ENCODE data around the gene STEAP2. TPM values are rescaled to one million over a fixed set of nuclear protein-coding genes. Genes with fewer than 3 reads are reported as not detected.

The STEAP2 gene
- total RNA-seq, 2 donors from 2014 or later = 4.0 to 11.0 TPM

DNA sequence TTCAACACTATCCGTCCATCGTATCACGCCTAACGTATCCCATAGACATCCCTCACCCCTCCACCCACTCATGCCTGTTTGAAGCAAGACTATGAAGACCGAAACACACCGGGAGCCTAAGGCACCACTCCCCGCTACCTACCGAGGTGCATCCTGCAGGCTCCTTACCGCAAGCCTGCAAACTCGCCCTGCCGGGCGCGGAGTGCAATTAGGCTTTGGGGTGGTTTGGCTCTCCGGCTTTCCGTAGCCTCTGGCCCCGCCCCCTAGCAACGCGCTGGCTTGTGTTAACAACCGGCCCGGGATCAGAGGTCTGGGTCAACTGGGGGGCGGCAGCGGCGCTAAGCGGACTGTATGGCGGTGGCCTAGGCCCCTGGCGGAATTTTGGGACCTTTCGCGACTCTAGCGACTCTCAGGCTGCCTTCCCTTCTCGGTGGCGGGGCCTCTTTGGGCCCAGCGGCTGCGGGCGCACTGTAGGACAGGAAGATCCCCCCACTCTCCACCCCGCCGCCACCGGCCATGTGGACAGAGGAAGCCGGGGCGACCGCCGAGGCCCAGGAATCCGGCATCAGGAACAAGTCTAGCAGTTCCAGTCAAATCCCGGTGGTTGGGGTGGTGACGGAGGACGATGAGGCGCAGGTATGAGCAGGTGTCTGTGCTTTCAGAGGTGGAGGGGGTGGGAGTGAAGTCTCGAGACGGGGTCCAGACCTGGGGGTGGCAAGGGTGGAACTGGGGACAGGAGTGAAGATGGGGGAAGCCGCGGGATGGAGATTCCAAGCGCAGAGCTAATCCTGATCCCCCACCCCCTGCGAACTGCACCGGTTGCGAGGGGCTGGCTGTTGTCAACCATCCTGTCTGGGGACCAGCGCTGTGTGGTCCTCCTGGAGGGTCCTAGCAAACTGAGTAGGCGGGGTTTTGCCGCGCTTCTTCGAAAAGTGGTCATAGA is 33.6 kb downstream of the STEAP2 start, which contains the start of gene CFAP69:
Gene CFAP69, plus strand, starts transcription at position 266 of the 943 bp plus-strand sequence. Its CDS starts 251 bp downstream, at position 517.
- H3K27ac Mint-ChIP-seq = peak within 1 kb of the TSS; percentile 86
- Histone ChIP-seq H3K9ac (ENCODE audit: extremely low read depth, low read length, poor library complexity, severe bottlenecking) (peak within 1 kb of the TSS; percentile 78), H3K27ac (ENCODE audit: low read depth, low read length) (no peak within 1 kb of the TSS), H3K9me3 (ENCODE audit: control insufficient read depth, low read length) (no peaks in the 10 kb centered on the region), H3K4me1 (ENCODE audit: control insufficient read depth, insufficient read depth, low read length) (peaks cover 3% of the 10 kb centered on the region), H3K27me3 (ENCODE audit: control insufficient read depth, insufficient read depth, low read length, poor library complexity, severe bottlenecking) (no peaks in the 10 kb centered on the region), H3K36me3 (ENCODE audit: control insufficient read depth, insufficient read depth, low read length) (no peaks in the 10 kb centered on the region), H3K4me3 (ENCODE audit: low read length) (peak within 1 kb of the TSS; percentile 91)
- no peaks in the 10 kb centered on the region for H3K36me3 Mint-ChIP-seq (ENCODE audit: low read depth)
- peaks cover 32% of the 10 kb centered on the region for H3K4me1 Mint-ChIP-seq
- peak; percentile 98 for DNase-seq
- WGBS, 2 experiments (ENCODE audit: insufficient coverage in 1 of 2, insufficient read length in 1 of 2) = 1 to 2% methylated on average over 11 to 59 of the region's 59 CpGs
- peak within 1 kb of the TSS; percentile 85 for H3K4me3 Mint-ChIP-seq
- peak; percentile 59 for TF ChIP-seq CTCF (conservative IDR thresholded peaks at IDR 0.05)
- H3K9me3 Mint-ChIP-seq = no peaks in the 10 kb centered on the region
- peaks cover 52% of the 10 kb centered on the region for H3K27me3 Mint-ChIP-seq (ENCODE audit: insufficient read depth)

DNA sequence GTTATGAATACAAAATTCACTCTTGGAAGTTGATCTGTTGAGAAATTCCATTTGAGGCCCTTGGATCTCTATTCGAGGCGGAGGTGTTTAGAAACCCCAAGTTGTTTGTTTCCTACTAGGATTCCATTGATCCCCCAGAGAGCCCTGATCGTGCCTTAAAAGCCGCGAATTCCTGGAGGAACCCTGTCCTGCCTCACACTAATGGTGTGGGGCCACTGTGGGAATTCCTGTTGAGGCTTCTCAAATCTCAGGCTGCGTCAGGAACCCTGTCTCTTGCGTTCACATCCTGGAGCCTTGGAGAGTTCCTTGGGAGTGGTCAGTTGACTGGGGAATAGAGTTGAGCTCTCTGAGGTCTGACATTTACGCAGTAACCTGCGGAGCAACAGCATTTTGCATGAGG is 34.6 kb downstream of the STEAP2 start:
- no peaks in the 10 kb centered on the region for H3K36me3 ChIP-seq (ENCODE audit: control insufficient read depth, insufficient read depth, low read length)
- H3K27ac ChIP-seq (ENCODE audit: low read depth, low read length) = no peak overlapping the region
- peaks cover 3% of the 10 kb centered on the region for H3K4me1 ChIP-seq (ENCODE audit: control insufficient read depth, insufficient read depth, low read length)
- Mint-ChIP-seq H3K27ac (peak overlapping the region; percentile 0), H3K4me1 (peaks cover 32% of the 10 kb centered on the region), H3K9me3 (no peaks in the 10 kb centered on the region), H3K4me3 (peak overlapping the region; percentile 85), H3K36me3 (ENCODE audit: low read depth) (no peaks in the 10 kb centered on the region), H3K27me3 (ENCODE audit: insufficient read depth) (peaks cover 57% of the 10 kb centered on the region)
- peak overlapping the region; percentile 91 for H3K4me3 ChIP-seq (ENCODE audit: low read length)
- no peak for TF ChIP-seq CTCF (conservative IDR thresholded peaks at IDR 0.05)
- peak; percentile 93 for DNase-seq
- no peaks in the 10 kb centered on the region for H3K27me3 ChIP-seq (ENCODE audit: control insufficient read depth, insufficient read depth, low read length, poor library complexity, severe bottlenecking)
- WGBS, 2 experiments (ENCODE audit: insufficient coverage in 1 of 2, insufficient read length in 1 of 2) = 4 to 6% methylated on average over 7 to 9 of the region's 9 CpGs
- no peak overlapping the region for H3K9ac ChIP-seq (ENCODE audit: extremely low read depth, low read length, poor library complexity, severe bottlenecking)
- H3K9me3 ChIP-seq (ENCODE audit: control insufficient read depth, low read length) = no peaks in the 10 kb centered on the region

DNA sequence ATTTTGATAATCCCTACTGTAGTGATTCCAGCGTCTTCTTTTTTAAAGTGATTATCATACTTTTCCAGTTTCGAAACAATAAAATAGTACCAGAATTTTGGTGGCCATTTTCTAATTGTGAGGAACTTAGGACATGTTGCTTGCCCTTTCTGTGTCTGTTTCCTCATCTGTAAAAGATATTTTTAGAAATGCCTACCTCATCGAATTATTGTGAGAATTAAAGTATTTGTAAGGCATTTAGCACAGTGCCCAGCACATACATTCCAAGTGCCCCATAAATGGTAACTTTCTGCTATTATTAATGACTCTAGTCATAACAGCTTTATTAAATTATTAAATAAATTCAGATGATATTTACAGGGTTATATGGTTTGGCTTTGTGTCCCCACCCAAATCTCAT is 37.2 kb downstream of the STEAP2 start:
- WGBS, 2 experiments (ENCODE audit: insufficient coverage in 1 of 2, insufficient read length in 1 of 2) = 96 to 100% methylated on average over 2 to 3 of the region's 3 CpGs
- Mint-ChIP-seq H3K27ac (no peak overlapping the region), H3K4me3 (no peak overlapping the region), H3K4me1 (peaks cover 17% of the 10 kb centered on the region), H3K9me3 (no peaks in the 10 kb centered on the region), H3K36me3 (ENCODE audit: low read depth) (no peaks in the 10 kb centered on the region), H3K27me3 (ENCODE audit: insufficient read depth) (peaks cover 46% of the 10 kb centered on the region)
- Histone ChIP-seq H3K4me3 (ENCODE audit: low read length) (no peak overlapping the region), H3K27me3 (ENCODE audit: control insufficient read depth, insufficient read depth, low read length, poor library complexity, severe bottlenecking) (no peaks in the 10 kb centered on the region), H3K27ac (ENCODE audit: low read depth, low read length) (no peak overlapping the region), H3K9me3 (ENCODE audit: control insufficient read depth, low read length) (peaks cover 2% of the 10 kb centered on the region), H3K36me3 (ENCODE audit: control insufficient read depth, insufficient read depth, low read length) (no peaks in the 10 kb centered on the region), H3K4me1 (ENCODE audit: control insufficient read depth, insufficient read depth, low read length) (peaks cover 3% of the 10 kb centered on the region), H3K9ac (ENCODE audit: extremely low read depth, low read length, poor library complexity, severe bottlenecking) (no peak overlapping the region)
- TF ChIP-seq CTCF (conservative IDR thresholded peaks at IDR 0.05) = no peak
- no peak for DNase-seq
